Osteocyte (in vitro differentiated cells): ENCODE results near the gene HOTAIR. TPM values are rescaled to one million over a fixed set of nuclear protein-coding genes. Genes with fewer than 3 reads are reported as not detected.

ENCODE experiments used
- DNase-seq: peaks from one replicate; pipeline ENCODE4 v3.0.0; 2021; ENCODE audit warnings: mixed read lengths; ENCODE audit not compliant: unreplicated experiment; ENCODE audit errors: extremely low spot score
- H3K27ac Mint-ChIP-seq: one replicate; pipeline ENCODE4 v1.8.0; 2021; ENCODE audit warnings: mild to moderate bottlenecking, mixed read lengths; ENCODE audit not compliant: unreplicated experiment
- H3K27me3 Mint-ChIP-seq: one replicate; pipeline ENCODE4 v1.8.0; 2021; ENCODE audit warnings: mixed read lengths; ENCODE audit not compliant: unreplicated experiment
- H3K36me3 Mint-ChIP-seq: one replicate; pipeline ENCODE4 v1.8.0; 2021; ENCODE audit warnings: mixed read lengths; ENCODE audit not compliant: unreplicated experiment
- H3K4me1 Mint-ChIP-seq: one replicate; pipeline ENCODE4 v1.8.0; 2021; ENCODE audit warnings: mixed read lengths; ENCODE audit not compliant: unreplicated experiment
- H3K4me3 Mint-ChIP-seq: one replicate; pipeline ENCODE4 v1.8.0; 2021; ENCODE audit warnings: mild to moderate bottlenecking, moderate library complexity, mixed read lengths; ENCODE audit not compliant: unreplicated experiment
- H3K9me3 Mint-ChIP-seq: one replicate; pipeline ENCODE4 v1.8.0; 2021; ENCODE audit warnings: mixed read lengths; ENCODE audit not compliant: unreplicated experiment
- total RNA-seq: library from RNA; stranded (reverse); gene quantifications from 2 replicates; pipeline ENCODE4 v1.2.1, GENCODE V29; 2021
- TF ChIP-seq, protein P1 (sequence below): fragments of 200-600 bp; sonication (generic); IDR thresholded peaks from 2 replicates; pipeline ENCODE4 v1.5.0; 2021; ENCODE audit warnings: antibody characterized with exemption, mild to moderate bottlenecking, moderate library complexity

HOTAIR gene
- total RNA-seq, 1 donor from 2014 or later = not detected

DNA sequence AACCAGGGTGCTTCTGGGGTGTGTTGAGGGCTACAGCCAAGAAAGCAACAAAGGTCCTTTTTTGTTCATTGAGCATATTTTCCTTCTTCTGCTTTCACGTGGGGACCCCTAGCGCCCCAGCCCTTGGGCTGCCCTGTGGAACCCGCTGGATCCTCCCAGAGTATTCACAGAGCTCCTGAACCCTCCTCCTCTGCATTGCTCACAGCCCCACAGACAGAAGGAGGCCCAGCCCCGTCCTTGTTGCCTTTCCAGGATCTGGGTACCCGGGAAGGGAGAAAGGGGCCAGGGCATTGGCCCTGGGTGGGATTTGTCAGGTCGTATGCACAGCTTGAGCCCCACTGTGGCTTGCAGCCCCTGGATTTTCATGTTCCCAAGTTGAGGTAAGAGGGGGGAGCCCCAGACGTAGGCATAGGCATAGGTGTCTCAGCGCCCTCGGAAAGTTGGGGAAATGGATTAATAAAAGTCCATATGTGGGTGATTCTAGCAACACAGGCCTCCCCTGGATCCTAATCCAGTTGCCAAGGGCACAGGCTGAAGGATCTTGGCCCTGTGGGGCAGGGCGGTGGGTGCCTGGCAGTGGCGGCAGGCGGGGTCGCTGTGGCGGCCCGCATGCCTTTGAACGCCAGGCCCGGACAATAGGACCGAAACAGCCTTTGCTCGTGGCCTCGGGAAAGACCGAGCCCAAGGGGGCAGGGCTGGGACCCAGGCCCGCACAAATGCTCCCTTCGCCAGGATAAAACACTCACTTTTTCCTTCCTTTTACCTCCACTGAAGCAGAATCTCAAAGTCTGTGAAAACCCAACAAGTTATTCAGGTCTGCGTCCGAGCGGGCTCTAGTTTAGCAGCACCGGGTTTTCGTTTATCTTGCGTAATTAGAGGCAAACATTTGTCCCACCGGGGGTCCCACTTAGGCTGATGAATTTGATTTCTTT lies 7.1 kb upstream of the HOTAIR start:
- TF ChIP-seq, protein P1, sequence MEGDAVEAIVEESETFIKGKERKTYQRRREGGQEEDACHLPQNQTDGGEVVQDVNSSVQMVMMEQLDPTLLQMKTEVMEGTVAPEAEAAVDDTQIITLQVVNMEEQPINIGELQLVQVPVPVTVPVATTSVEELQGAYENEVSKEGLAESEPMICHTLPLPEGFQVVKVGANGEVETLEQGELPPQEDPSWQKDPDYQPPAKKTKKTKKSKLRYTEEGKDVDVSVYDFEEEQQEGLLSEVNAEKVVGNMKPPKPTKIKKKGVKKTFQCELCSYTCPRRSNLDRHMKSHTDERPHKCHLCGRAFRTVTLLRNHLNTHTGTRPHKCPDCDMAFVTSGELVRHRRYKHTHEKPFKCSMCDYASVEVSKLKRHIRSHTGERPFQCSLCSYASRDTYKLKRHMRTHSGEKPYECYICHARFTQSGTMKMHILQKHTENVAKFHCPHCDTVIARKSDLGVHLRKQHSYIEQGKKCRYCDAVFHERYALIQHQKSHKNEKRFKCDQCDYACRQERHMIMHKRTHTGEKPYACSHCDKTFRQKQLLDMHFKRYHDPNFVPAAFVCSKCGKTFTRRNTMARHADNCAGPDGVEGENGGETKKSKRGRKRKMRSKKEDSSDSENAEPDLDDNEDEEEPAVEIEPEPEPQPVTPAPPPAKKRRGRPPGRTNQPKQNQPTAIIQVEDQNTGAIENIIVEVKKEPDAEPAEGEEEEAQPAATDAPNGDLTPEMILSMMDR = no peak
- Mint-ChIP-seq H3K27ac (no peak overlapping the region), H3K4me3 (no peak overlapping the region), H3K4me1 (peaks cover 11% of the 10 kb centered on the region), H3K9me3 (no peaks in the 10 kb centered on the region), H3K36me3 (no peaks in the 10 kb centered on the region), H3K27me3 (peaks cover 95% of the 10 kb centered on the region)
- no peak for DNase-seq

DNA sequence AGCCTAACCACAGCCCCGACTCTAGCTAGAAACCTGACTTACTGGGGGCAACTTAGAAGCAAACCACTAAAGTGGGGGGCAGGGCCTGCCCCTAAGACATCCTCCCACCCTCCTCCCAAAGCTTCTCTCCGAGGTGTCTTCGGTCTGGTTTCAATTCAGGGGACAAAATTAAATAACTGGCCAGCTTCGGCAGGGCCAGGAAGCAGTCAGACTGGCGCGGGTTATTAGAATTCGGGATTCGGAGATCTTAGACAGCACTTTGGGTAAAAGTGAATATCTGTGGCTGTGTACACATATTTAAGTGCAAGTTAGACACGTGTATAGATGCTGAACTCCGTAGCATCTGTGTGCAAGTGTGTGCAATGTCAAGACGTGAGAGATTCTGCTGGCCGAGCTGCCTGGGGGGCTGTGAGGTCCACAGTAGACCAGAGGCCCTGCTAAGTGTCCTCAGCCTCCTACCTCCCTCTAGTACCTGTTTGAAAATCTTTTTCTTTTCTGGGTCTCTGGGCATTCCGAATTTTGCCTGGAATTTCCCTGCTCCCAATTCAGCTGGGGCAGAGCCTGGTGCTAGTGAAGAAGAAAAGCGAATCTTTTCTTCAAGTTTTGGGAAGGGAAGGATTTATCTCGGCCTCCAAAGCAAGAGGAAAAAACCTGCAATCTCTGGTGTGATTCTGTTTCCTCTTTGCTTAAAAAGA lies 6.2 kb upstream of the HOTAIR start:
- Mint-ChIP-seq H3K36me3 (no peaks in the 10 kb centered on the region), H3K27ac (no peak overlapping the region), H3K27me3 (peaks cover 96% of the 10 kb centered on the region), H3K4me1 (peaks cover 8% of the 10 kb centered on the region), H3K9me3 (no peaks in the 10 kb centered on the region), H3K4me3 (no peak overlapping the region)
- TF ChIP-seq, protein P1 = no peak
- DNase-seq = no peak

DNA sequence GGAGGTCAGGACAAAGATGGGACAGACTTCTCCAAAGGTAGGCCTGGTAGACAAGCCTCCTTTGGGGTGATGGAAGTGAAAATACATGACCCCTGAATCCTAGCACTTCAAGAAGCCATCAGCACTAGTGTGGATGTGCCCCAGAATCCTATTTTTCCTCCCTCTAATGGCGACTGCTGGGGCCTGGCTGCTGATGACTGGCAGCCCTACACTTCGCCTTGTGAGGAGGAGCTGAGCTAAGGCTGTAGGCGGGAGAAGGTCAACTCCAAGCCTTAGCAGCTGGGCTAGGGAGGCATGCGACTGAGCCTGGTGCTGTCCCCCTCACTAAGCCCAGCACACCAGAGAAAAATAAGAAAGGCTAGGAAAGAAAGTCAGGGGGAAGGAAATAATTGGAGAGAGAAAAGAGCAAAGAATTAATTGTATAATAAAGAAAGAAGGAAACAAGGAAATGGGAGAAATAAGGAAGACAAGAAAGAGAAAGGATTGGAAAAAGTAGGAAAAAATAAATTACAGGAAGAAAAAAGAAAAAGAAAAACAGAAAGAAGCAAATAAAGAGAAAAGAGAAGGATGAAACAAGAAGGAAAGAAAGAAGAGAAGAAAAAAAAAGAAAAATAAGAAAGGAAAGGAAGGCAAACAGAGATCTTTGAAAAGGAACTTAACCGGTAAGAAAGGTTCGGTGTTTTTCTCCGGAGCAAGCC lies 5.5 kb upstream of the HOTAIR start:
- peaks cover 9% of the 10 kb centered on the region for H3K4me1 Mint-ChIP-seq
- no peak overlapping the region for H3K4me3 Mint-ChIP-seq
- no peaks in the 10 kb centered on the region for H3K9me3 Mint-ChIP-seq
- TF ChIP-seq, protein P1 = no peak
- peaks cover 97% of the 10 kb centered on the region for H3K27me3 Mint-ChIP-seq
- H3K27ac Mint-ChIP-seq = no peak overlapping the region
- H3K36me3 Mint-ChIP-seq = no peaks in the 10 kb centered on the region
- DNase-seq = no peak

DNA sequence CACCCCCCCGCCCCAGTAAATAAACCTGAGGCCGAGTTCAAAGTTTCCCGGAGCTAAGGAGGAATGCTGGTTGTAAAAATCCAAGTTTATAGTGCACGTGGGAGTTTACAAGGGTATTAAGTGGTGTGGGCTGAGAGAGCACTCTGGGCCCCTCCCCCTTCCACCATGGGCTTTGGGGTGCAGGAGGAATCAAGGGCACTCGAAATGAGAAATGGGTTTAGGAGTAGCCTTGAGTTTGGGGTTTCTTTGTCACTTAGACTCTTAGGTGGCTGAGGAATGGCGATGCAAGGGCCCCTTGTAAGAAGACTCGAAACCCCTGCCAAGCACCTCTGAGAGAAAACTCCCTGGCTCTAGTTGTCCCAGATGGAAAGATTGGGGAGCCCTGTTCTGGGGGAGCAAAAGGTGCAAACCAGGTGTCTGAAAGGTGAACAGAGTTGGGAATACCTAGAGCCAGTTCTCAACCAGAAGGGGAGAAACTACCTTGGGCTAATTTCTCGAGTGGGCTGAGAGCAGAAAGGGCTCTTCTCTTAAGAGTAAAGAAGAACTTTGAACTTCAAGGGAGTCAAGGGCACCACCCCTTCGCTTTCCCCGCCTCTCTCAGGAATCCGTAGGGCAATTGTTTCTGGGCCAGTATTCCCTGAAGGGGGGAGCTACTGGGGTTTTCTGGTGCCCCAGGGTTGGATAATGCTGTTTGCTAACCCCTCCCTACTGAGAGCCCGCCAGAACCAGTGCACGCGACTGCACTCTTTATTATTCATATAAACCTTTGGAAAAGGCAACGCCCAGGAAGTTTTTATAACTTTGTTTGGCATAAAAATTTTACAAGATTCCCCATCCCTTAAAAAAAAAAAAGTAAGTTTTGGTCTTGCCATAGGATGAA lies 4.0 kb upstream of the HOTAIR start:
- no peak for DNase-seq
- TF ChIP-seq, protein P1 = no peak
- no peak overlapping the region for H3K27ac Mint-ChIP-seq
- H3K4me3 Mint-ChIP-seq = no peak overlapping the region
- H3K9me3 Mint-ChIP-seq = no peaks in the 10 kb centered on the region
- H3K36me3 Mint-ChIP-seq = no peaks in the 10 kb centered on the region
- peaks cover 11% of the 10 kb centered on the region for H3K4me1 Mint-ChIP-seq
- H3K27me3 Mint-ChIP-seq = peaks cover 92% of the 10 kb centered on the region
